VCaP (cell line): ENCODE measurements around the gene PREB.
A peak's percentile ranks its signal among the peaks of the same experiment; 100 is the strongest.

Source experiments
- H3K27ac ChIP-seq: fragments of 450-650 bp; 2 replicates; pipeline ENCODE4 v1.5.1; 2017
- TF ChIP-seq, protein P1 (sequence below): fragments of 450-650 bp; conservative IDR thresholded peaks from 2 replicates; pipeline ENCODE4 v1.5.1; 2017; ENCODE audit warnings: mild to moderate bottlenecking, moderate library complexity

The PREB gene

GRCh38 chr2:27085673-27086089, 48.8 kb downstream of the PREB start:
- peak overlapping the region; percentile 73 for H3K27ac ChIP-seq
- TF ChIP-seq, protein P1, sequence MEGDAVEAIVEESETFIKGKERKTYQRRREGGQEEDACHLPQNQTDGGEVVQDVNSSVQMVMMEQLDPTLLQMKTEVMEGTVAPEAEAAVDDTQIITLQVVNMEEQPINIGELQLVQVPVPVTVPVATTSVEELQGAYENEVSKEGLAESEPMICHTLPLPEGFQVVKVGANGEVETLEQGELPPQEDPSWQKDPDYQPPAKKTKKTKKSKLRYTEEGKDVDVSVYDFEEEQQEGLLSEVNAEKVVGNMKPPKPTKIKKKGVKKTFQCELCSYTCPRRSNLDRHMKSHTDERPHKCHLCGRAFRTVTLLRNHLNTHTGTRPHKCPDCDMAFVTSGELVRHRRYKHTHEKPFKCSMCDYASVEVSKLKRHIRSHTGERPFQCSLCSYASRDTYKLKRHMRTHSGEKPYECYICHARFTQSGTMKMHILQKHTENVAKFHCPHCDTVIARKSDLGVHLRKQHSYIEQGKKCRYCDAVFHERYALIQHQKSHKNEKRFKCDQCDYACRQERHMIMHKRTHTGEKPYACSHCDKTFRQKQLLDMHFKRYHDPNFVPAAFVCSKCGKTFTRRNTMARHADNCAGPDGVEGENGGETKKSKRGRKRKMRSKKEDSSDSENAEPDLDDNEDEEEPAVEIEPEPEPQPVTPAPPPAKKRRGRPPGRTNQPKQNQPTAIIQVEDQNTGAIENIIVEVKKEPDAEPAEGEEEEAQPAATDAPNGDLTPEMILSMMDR, result no peak

GRCh38 chr2:27085062-27085672, 49.3 kb downstream of the PREB start:
- TF ChIP-seq, protein P1, result peak; percentile 61
- peak overlapping the region; percentile 73 for H3K27ac ChIP-seq

DNA sequence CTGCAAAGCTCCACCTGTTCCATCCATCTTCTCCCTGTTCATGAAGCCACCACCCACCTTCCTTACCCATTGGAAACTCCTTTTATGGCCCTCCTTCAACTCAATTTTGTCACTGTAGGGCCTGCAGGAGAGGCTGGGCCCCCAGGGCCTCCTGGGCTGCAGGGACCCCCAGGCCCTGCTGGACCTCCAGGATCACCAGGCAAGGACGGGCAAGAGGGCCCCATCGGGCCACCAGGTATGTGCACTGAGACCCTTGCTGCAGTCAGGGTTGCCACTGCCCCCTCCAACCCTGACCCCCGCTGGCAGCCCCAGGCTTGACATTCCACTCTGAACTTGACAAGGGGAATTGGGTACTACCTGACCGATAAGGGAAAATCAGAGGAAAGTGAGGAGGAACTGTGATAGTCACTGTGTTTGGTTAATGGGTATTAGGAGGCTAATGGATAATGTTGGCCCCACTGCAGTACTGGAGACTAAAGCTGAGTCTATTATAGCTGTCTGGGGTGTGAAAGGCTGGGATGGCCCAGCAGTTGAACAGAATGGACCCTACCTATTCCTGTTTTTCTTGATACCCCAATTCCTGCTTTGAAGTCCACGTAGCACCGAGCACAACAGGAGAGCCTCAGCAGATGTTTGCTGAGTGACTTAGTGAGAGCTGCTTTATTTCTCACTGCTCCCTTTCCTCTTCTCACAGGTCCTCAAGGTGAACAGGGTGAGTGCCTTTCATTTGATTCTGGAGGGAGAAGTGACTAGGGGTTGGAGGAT, 50.0 kb downstream of the PREB start:
- no peak overlapping the region for H3K27ac ChIP-seq
- TF ChIP-seq, protein P1, result no peak

- TF ChIP-seq, protein P1, result no peak
These were observed 50.8 kb downstream of the PREB start for GRCh38 chr2:27083410-27084296.

GRCh38 chr2:27082773-27083409, 51.5 kb downstream of the PREB start:
- TF ChIP-seq, protein P1, result no peak
- H3K27ac ChIP-seq, result peak overlapping the region; percentile 81; the same call in 1 of the 2 replicates

More at GRCh38 chr2:27083410-27084296, 50.8 kb downstream of the PREB start:
- H3K27ac ChIP-seq, result no peak overlapping the region; the same call in 1 of the 2 replicates

DNA sequence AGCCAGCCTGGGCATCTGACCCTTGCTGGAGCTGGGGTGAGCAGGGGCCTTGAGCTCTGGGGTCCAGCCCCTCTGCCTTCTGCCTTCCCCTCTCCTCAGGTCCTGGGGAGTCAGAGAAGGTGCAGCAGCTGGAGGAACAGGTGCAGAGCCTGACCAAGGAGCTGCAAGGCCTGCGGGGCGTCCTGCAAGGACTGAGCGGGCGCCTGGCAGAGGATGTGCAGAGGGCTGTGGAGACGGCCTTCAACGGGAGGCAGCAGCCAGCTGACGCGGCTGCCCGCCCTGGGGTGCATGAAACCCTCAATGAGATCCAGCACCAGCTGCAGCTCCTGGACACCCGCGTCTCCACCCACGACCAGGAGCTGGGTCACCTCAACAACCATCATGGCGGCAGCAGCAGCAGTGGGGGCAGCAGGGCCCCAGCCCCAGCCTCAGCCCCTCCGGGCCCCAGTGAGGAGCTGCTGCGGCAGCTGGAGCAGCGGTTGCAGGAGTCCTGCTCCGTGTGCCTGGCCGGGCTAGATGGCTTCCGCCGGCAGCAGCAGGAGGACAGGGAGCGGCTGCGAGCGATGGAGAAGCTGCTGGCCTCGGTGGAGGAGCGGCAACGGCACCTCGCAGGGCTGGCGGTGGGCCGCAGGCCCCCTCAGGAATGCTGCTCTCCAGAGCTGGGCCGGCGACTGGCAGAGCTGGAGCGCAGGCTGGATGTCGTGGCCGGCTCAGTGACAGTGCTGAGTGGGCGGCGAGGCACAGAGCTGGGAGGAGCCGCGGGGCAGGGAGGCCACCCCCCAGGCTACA, 52.3 kb downstream of the PREB start:
- peak overlapping the region; percentile 81 for H3K27ac ChIP-seq
- TF ChIP-seq, protein P1, result no peak
